Endothelial cell of umbilical vein (primary cell): Measurements from ENCODE around the gene KCNK13.

Source experiments
- EZH2 ChIP-seq: IDR thresholded peaks from 2 replicates; pipeline ENCODE4 v1.6.1; 2012; ENCODE audit warnings: borderline replicate concordance, low read depth, mild to moderate bottlenecking, moderate library complexity, low read length, inconsistent platforms; ENCODE audit not compliant: severe bottlenecking
- FOS ChIP-seq: IDR thresholded peaks from 2 replicates; pipeline ENCODE4 v1.6.1; 2011; ENCODE audit warnings: mild to moderate bottlenecking, low read length, moderate library complexity, borderline replicate concordance; ENCODE audit not compliant: insufficient read depth
- JUN ChIP-seq: IDR thresholded peaks from 2 replicates; pipeline ENCODE4 v1.6.1; 2011; ENCODE audit warnings: borderline replicate concordance, low read depth; ENCODE audit not compliant: insufficient read length, insufficient read depth
- MAX ChIP-seq: IDR thresholded peaks from 2 replicates; pipeline ENCODE4 v1.6.1; 2011; ENCODE audit not compliant: insufficient read depth, insufficient read length
- MYC ChIP-seq: IDR thresholded peaks from one replicate; pipeline ENCODE4 v1.6.1; 2011; ENCODE audit warnings: mild to moderate bottlenecking, low read depth, low read length
- POLR2A ChIP-seq: IDR thresholded peaks from 2 replicates; pipeline ENCODE4 v1.6.1; 2012; ENCODE audit warnings: low read depth, mild to moderate bottlenecking, control low read depth, low read length
- POLR2AphosphoS5 ChIP-seq: IDR thresholded peaks from 2 replicates; pipeline ENCODE4 v1.6.1; 2012; ENCODE audit warnings: low read depth, mild to moderate bottlenecking, control low read depth, low read length, moderate library complexity; ENCODE audit not compliant: insufficient read depth
- TF ChIP-seq, protein P1 (sequence below), 2 donors: IDR thresholded peaks; 1 replicate in 1 of 2; 2 replicates in 1 of 2; pipeline ENCODE4 v1.5.1; 2011; ENCODE audit warnings: low read length in 2 of 2, mild to moderate bottlenecking in 2 of 2, moderate library complexity in 2 of 2, control low read depth in 1 of 2, inconsistent platforms in 1 of 2, low read depth in 1 of 2; ENCODE audit not compliant: insufficient read depth in 1 of 2; ENCODE audit errors: extremely low read depth in 1 of 2

DNA sequence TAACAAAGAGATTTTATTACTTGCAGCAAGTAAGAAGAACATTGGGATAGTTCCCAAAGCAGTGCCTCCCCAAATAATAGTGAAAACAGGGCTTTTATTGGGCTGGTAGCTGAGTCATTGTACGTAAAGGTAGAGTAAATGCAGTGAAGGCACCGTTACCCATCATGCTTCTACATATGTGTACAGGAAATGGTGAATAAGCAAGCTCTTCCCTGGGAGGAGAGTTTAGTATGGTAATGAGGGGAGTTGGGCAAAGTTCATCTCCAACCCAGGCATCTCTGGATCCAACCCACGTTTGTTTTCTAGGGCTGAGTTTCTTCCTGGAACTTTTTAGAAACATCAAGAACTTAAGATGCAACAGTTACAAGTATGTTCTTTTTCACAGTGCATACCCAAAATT, 56.2 kb downstream of the KCNK13 start:
- TF ChIP-seq POLR2A: no peak
- TF ChIP-seq, protein P1, sequence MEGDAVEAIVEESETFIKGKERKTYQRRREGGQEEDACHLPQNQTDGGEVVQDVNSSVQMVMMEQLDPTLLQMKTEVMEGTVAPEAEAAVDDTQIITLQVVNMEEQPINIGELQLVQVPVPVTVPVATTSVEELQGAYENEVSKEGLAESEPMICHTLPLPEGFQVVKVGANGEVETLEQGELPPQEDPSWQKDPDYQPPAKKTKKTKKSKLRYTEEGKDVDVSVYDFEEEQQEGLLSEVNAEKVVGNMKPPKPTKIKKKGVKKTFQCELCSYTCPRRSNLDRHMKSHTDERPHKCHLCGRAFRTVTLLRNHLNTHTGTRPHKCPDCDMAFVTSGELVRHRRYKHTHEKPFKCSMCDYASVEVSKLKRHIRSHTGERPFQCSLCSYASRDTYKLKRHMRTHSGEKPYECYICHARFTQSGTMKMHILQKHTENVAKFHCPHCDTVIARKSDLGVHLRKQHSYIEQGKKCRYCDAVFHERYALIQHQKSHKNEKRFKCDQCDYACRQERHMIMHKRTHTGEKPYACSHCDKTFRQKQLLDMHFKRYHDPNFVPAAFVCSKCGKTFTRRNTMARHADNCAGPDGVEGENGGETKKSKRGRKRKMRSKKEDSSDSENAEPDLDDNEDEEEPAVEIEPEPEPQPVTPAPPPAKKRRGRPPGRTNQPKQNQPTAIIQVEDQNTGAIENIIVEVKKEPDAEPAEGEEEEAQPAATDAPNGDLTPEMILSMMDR (IDR thresholded peaks at IDR 0.05; ENCODE audit: extremely low read depth in 1 of 2, insufficient read depth in 1 of 2, low read depth in 1 of 2, low read length in 2 of 2): no peak
- no peak for TF ChIP-seq POLR2AphosphoS5
- TF ChIP-seq MAX: no peak
- no peak for TF ChIP-seq JUN
- no peak for TF ChIP-seq EZH2
- no peak for TF ChIP-seq MYC
- TF ChIP-seq FOS: no peak
